Fibroblast of lung (primary cell): ENCODE measurements around the gene SCFD2. TPM values are rescaled to one million over a fixed set of nuclear protein-coding genes. Genes with fewer than 3 reads are reported as not detected.

Experiments
- DNase-seq, 2 donors: peaks; one replicate each; pipeline versions ENCODE4 v3.0.0 to v3.0.0-alpha.2; 2010; ENCODE audit warnings: low read depth in 2 of 2
- H2AFZ ChIP-seq: 2 replicates; pipeline ENCODE4 v1.5.1; 2012; ENCODE audit warnings: low read length, control low read depth, inconsistent platforms
- H3K27ac ChIP-seq: 2 replicates; pipeline ENCODE4 v1.5.1; 2011; ENCODE audit warnings: low read length, control low read depth; ENCODE audit not compliant: insufficient read depth
- H3K27me3 ChIP-seq: 2 replicates; pipeline ENCODE4 v1.5.1; 2011; ENCODE audit warnings: mild to moderate bottlenecking, low read length; ENCODE audit not compliant: control insufficient read depth, insufficient read depth
- H3K36me3 ChIP-seq: 2 replicates; pipeline ENCODE4 v1.5.1; 2011; ENCODE audit warnings: low read length; ENCODE audit not compliant: control insufficient read depth, insufficient read depth
- H3K4me1 ChIP-seq: 2 replicates; pipeline ENCODE4 v1.5.1; 2011; ENCODE audit warnings: low read length; ENCODE audit not compliant: control insufficient read depth, insufficient read depth; ENCODE audit errors: extremely low read depth
- H3K4me2 ChIP-seq: 2 replicates; pipeline ENCODE4 v1.5.1; 2011; ENCODE audit warnings: low read length, control low read depth; ENCODE audit not compliant: insufficient read depth; ENCODE audit errors: extremely low read depth
- H3K4me3 ChIP-seq, 4 experiments: fragments of 200-600 bp in 1 of 4; sonication (generic) in 1 of 4; replicated peaks in 1 of 4; 2 replicates each; pipeline ENCODE4 v1.5.1; 2011 to 2016; ENCODE audit warnings: low read length in 4 of 4, low read depth in 3 of 4, mild to moderate bottlenecking in 3 of 4, control low read depth in 2 of 4, inconsistent platforms in 1 of 4, mixed read lengths in 1 of 4; ENCODE audit not compliant: insufficient read depth in 1 of 4; ENCODE audit errors: control extremely low read depth in 1 of 4
- H3K79me2 ChIP-seq: 2 replicates; pipeline ENCODE4 v1.5.1; 2012; ENCODE audit warnings: mild to moderate bottlenecking, low read length, inconsistent platforms; ENCODE audit not compliant: control insufficient read depth, insufficient read depth
- H3K9ac ChIP-seq: 2 replicates; pipeline ENCODE4 v1.5.1; 2011; ENCODE audit warnings: mild to moderate bottlenecking, low read length, control low read depth; ENCODE audit not compliant: insufficient read depth
- H3K9me3 ChIP-seq: 2 replicates; pipeline ENCODE4 v1.5.1; 2012; ENCODE audit warnings: low read depth, low read length; ENCODE audit not compliant: control insufficient read depth, insufficient read depth
- H4K20me1 ChIP-seq: 2 replicates; pipeline ENCODE4 v1.5.1; 2011; ENCODE audit warnings: low read length; ENCODE audit not compliant: control insufficient read depth, insufficient read depth; ENCODE audit errors: extremely low read depth
- EZH2 ChIP-seq: IDR thresholded peaks from 2 replicates; pipeline ENCODE4 v1.5.1; 2012; ENCODE audit warnings: low read length, control low read depth, mild to moderate bottlenecking; ENCODE audit errors: missing control alignments
- polyA plus RNA-seq, 2 donors: library from polyadenylated mRNA; depleted of rRNA in 1 of 2; stranded (reverse) in 1 of 2; unstranded in 1 of 2; fragments of >200 nt; gene quantifications; 2 replicates each; pipeline ENCODE4 v1.2.1, GENCODE V29; 2011 to 2012; ENCODE audit warnings: missing spikeins in 1 of 2
- total RNA-seq: library from RNA; depleted of rRNA; stranded (reverse); fragments of >200 nt; gene quantifications from 2 replicates; pipeline ENCODE4 v1.2.1, GENCODE V29; 2014
- TF ChIP-seq, protein P1 (sequence below), 2 donors: IDR thresholded peaks in 1 of 2; conservative IDR thresholded peaks in 1 of 2; 1 replicate in 1 of 2; 2 replicates in 1 of 2; pipeline ENCODE4 v1.5.1; 2011 to 2012; ENCODE audit warnings: low read length in 2 of 2, control low read depth in 1 of 2, inconsistent platforms in 1 of 2, low read depth in 1 of 2, mild to moderate bottlenecking in 1 of 2

Gene SCFD2
- total and polyA plus RNA-seq, 2 donors (not counting 1 experiment from before 2014, with no cell fraction given): 16.2 to 23.1 TPM

DNA sequence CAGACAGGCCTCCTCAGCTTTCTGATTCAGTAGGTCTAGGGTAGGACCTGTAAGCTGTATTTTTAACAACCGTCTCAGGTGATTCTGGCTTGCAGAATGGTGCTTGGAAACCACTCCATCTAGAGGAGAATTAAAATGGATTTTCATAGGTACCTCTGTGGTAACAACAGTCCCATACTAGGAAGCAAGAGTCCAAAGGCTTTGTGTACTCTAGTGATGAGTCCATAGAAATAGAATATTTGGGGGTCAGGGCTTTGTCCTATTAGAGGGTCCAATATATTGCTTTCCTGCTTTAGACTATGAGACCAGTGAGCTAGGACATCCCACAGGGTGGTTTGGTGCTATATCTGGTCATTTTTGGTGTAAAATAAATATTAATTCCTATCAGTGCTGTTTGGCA lies 242.0 kb downstream of the SCFD2 start:
- Histone ChIP-seq H3K4me3 (no peak overlapping the region), H3K4me1 (peaks cover 6% of the 10 kb centered on the region), H3K9ac (no peak overlapping the region), H3K9me3 (no peaks in the 10 kb centered on the region), H3K79me2 (no peaks in the 10 kb centered on the region), H4K20me1 (no peaks in the 10 kb centered on the region), H3K4me2 (no peak overlapping the region), H2AFZ (no peak overlapping the region), H3K27ac (no peak overlapping the region), H3K27me3 (no peaks in the 10 kb centered on the region), H3K36me3 (no peaks in the 10 kb centered on the region)
- DNase-seq: no peak
- TF ChIP-seq EZH2: no peak
- TF ChIP-seq, protein P1, sequence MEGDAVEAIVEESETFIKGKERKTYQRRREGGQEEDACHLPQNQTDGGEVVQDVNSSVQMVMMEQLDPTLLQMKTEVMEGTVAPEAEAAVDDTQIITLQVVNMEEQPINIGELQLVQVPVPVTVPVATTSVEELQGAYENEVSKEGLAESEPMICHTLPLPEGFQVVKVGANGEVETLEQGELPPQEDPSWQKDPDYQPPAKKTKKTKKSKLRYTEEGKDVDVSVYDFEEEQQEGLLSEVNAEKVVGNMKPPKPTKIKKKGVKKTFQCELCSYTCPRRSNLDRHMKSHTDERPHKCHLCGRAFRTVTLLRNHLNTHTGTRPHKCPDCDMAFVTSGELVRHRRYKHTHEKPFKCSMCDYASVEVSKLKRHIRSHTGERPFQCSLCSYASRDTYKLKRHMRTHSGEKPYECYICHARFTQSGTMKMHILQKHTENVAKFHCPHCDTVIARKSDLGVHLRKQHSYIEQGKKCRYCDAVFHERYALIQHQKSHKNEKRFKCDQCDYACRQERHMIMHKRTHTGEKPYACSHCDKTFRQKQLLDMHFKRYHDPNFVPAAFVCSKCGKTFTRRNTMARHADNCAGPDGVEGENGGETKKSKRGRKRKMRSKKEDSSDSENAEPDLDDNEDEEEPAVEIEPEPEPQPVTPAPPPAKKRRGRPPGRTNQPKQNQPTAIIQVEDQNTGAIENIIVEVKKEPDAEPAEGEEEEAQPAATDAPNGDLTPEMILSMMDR (conservative IDR thresholded peaks at IDR 0.05 in 1 of 2, IDR thresholded peaks at IDR 0.05 in 1 of 2; ENCODE audit: low read depth in 1 of 2, low read length in 2 of 2): no peak

DNA sequence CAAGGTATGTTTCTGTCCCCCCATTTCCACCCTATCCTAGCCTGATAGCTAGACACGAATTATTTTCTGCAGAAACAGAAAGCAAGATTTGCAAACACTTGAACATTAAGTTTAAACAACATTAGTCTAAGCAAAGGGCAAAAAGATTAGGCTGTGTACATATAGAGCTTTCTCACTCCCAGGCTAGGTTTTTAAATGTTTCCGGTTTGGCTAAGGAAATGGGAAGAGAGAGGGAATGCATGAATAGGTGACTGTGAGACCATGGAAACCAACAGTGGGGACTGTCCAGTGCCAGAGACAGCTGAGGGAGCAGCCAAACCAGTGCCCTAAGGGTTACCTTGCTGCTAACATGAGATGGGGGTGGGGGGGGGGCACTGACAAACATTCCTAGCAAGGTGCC lies 242.7 kb downstream of the SCFD2 start:
- no peaks in the 10 kb centered on the region for H3K36me3 ChIP-seq
- no peaks in the 10 kb centered on the region for H4K20me1 ChIP-seq
- no peak overlapping the region for H3K4me3 ChIP-seq
- H3K9me3 ChIP-seq: no peaks in the 10 kb centered on the region
- H3K27ac ChIP-seq: no peak overlapping the region
- no peak for DNase-seq
- H3K4me2 ChIP-seq: peak overlapping the region; percentile 3
- H3K27me3 ChIP-seq: no peaks in the 10 kb centered on the region
- no peak overlapping the region for H2AFZ ChIP-seq
- TF ChIP-seq EZH2: no peak
- TF ChIP-seq, protein P1 (conservative IDR thresholded peaks at IDR 0.05 in 1 of 2, IDR thresholded peaks at IDR 0.05 in 1 of 2; ENCODE audit: low read depth in 1 of 2, low read length in 2 of 2): no peak
- H3K79me2 ChIP-seq: no peaks in the 10 kb centered on the region
- H3K9ac ChIP-seq: no peak overlapping the region
- peaks cover 6% of the 10 kb centered on the region for H3K4me1 ChIP-seq

- no peaks in the 10 kb centered on the region for H4K20me1 ChIP-seq
- H3K27ac ChIP-seq: no peak overlapping the region
- H3K36me3 ChIP-seq: no peaks in the 10 kb centered on the region
- H3K27me3 ChIP-seq: no peaks in the 10 kb centered on the region
- no peaks in the 10 kb centered on the region for H3K9me3 ChIP-seq
- H3K4me2 ChIP-seq: peak overlapping the region; percentile 3
- TF ChIP-seq EZH2: no peak
- peaks cover 6% of the 10 kb centered on the region for H3K4me1 ChIP-seq
- no peaks in the 10 kb centered on the region for H3K79me2 ChIP-seq
- no peak overlapping the region for H3K9ac ChIP-seq
- DNase-seq: no peak
- H3K4me3 ChIP-seq: no peak overlapping the region
- H2AFZ ChIP-seq: no peak overlapping the region
These were observed 243.4 kb downstream of the SCFD2 start for GRCh38 chr4:53122280-53123116.
